Right atrium auricular region (tissue), 2 donors: ENCODE data around the gene FAF1. TPM values are rescaled to one million over a fixed set of nuclear protein-coding genes. Genes with fewer than 3 reads are reported as not detected.

ENCODE experiments used
- DNase-seq: peaks from one replicate; pipeline ENCODE4 v3.0.0-alpha.2; 2019; ENCODE audit warnings: low spot score
- H3K27ac ChIP-seq, 2 donors: fragments of 200-600 bp; sonication (generic); 1 replicate in 1 of 2; 2 replicates in 1 of 2; pipeline ENCODE4 v1.5.1; 2016 to 2019
- H3K27me3 ChIP-seq, 2 donors: fragments of 200-600 bp; sonication (generic); one replicate each; pipeline versions ENCODE4 v1.5.1 to v1.6.0; 2017 to 2019
- H3K36me3 ChIP-seq: fragments of 200-600 bp; sonication (generic); one replicate; pipeline ENCODE4 v1.5.1; 2016
- H3K4me1 ChIP-seq, 2 donors: fragments of 200-600 bp; sonication (generic); one replicate each; pipeline versions ENCODE4 v1.5.1 to v1.6.0; 2017 to 2019
- H3K4me3 ChIP-seq, 2 donors: fragments of 200-600 bp; sonication (generic); 1 replicate in 1 of 2; 2 replicates in 1 of 2; pipeline ENCODE4 v1.5.1; 2017 to 2019; ENCODE audit warnings: mild to moderate bottlenecking in 1 of 2, moderate library complexity in 1 of 2
- H3K9me3 ChIP-seq, 2 donors: fragments of 200-600 bp; sonication (generic); one replicate each; pipeline ENCODE4 v1.5.1; 2019
- total RNA-seq, 2 donors: library from RNA; depleted of rRNA; stranded (reverse); fragments of >200 nt; gene quantifications; one replicate each; pipeline ENCODE4 v1.1.0, GENCODE V29; 2016
- TF ChIP-seq, protein P1 (sequence below), 2 donors: fragments of 200-600 bp; sonication (generic); IDR thresholded peaks; one replicate each; pipeline ENCODE4 v1.5.1; 2019; ENCODE audit warnings: antibody characterized with exemption in 2 of 2

Gene FAF1
- total RNA-seq, 2 donors from 2014 or later: 36.1 to 68.8 TPM

GRCh38 chr1:50972766-50973165, 12.7 kb upstream of the FAF1 start:
- Histone ChIP-seq H3K27me3 (no peaks in the 10 kb centered on the region), H3K4me3 (peak overlapping the region in 1 of 2 donors; percentile 91), H3K27ac (peak overlapping the region; percentile 99 to 100), H3K4me1 (peaks cover 0 to 8% of the 10 kb centered on the region in 2 donors), H3K9me3 (no peaks in the 10 kb centered on the region), H3K36me3 (no peaks in the 10 kb centered on the region)
- no peak for DNase-seq
- TF ChIP-seq, protein P1, sequence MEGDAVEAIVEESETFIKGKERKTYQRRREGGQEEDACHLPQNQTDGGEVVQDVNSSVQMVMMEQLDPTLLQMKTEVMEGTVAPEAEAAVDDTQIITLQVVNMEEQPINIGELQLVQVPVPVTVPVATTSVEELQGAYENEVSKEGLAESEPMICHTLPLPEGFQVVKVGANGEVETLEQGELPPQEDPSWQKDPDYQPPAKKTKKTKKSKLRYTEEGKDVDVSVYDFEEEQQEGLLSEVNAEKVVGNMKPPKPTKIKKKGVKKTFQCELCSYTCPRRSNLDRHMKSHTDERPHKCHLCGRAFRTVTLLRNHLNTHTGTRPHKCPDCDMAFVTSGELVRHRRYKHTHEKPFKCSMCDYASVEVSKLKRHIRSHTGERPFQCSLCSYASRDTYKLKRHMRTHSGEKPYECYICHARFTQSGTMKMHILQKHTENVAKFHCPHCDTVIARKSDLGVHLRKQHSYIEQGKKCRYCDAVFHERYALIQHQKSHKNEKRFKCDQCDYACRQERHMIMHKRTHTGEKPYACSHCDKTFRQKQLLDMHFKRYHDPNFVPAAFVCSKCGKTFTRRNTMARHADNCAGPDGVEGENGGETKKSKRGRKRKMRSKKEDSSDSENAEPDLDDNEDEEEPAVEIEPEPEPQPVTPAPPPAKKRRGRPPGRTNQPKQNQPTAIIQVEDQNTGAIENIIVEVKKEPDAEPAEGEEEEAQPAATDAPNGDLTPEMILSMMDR (IDR thresholded peaks at IDR 0.05): no peak

GRCh38 chr1:50971748-50972305, 11.8 kb upstream of the FAF1 start:
- TF ChIP-seq, protein P1 (IDR thresholded peaks at IDR 0.05): no peak
- peak overlapping the region; percentile 89 to 91 for H3K4me3 ChIP-seq
- DNase-seq: no peak
- H3K36me3 ChIP-seq: no peaks in the 10 kb centered on the region
- H3K27ac ChIP-seq: peak overlapping the region; percentile 99 to 100
- no peaks in the 10 kb centered on the region for H3K27me3 ChIP-seq
- no peaks in the 10 kb centered on the region for H3K9me3 ChIP-seq
- peaks cover 0 to 17% of the 10 kb centered on the region in 2 donors for H3K4me1 ChIP-seq

DNA sequence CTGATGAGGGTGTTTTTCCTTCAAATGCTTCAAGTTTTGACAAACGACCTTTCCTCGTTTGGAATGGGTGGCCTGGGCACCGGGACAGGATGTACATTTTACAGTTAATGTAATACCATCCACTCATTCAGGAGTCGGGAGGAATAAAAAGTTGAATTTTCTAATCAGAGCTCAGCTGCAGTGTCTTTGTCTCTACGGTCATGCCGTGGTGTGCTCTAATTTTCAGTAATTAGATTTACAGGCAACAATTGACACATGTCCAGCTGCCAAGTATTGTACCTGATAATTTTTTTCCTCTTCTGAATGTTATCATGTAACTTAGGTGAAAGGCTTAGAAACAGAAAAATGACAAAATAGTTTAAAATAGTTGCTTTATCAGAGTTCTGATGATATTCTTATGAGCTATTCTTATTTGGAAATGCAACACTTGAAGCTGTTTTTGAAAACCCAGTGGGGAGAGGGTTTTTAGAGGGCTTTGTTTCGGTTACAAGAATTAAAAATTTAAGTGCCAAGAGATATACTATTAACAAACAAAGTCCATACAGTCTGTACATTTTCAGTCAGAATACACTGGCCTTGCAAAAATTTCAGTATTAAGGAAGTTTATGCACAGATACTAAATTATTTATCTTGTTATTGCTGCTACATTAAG, 11.0 kb upstream of the FAF1 start:
- no peak for DNase-seq
- TF ChIP-seq, protein P1 (IDR thresholded peaks at IDR 0.05): no peak
- no peaks in the 10 kb centered on the region for H3K36me3 ChIP-seq
- H3K4me1 ChIP-seq: peaks cover 0 to 15% of the 10 kb centered on the region in 2 donors
- H3K27me3 ChIP-seq: no peaks in the 10 kb centered on the region
- H3K27ac ChIP-seq: peak overlapping the region; percentile 99 to 100
- H3K9me3 ChIP-seq: no peaks in the 10 kb centered on the region
- H3K4me3 ChIP-seq: peak overlapping the region; percentile 89 to 91

- no peaks in the 10 kb centered on the region for H3K9me3 ChIP-seq
- peak overlapping the region; percentile 99 to 100 for H3K27ac ChIP-seq
- H3K4me1 ChIP-seq: peaks cover 0 to 15% of the 10 kb centered on the region in 2 donors
- H3K36me3 ChIP-seq: no peaks in the 10 kb centered on the region
- no peaks in the 10 kb centered on the region for H3K27me3 ChIP-seq
- TF ChIP-seq, protein P1 (IDR thresholded peaks at IDR 0.05): no peak
- H3K4me3 ChIP-seq: peak overlapping the region; percentile 89 to 91
- DNase-seq: no peak
Observed at GRCh38 chr1:50970509-50970887, 10.4 kb upstream of the FAF1 start.

- peaks cover 0 to 15% of the 10 kb centered on the region in 2 donors for H3K4me1 ChIP-seq
- no peaks in the 10 kb centered on the region for H3K27me3 ChIP-seq
- H3K4me3 ChIP-seq: peak within 1 kb of the TSS; percentile 89 to 91
- TF ChIP-seq, protein P1 (IDR thresholded peaks at IDR 0.05): no peak
- peak within 1 kb of the TSS; percentile 99 to 100 for H3K27ac ChIP-seq
- H3K36me3 ChIP-seq: no peaks in the 10 kb centered on the region
- peak; percentile 89 for DNase-seq
- no peaks in the 10 kb centered on the region for H3K9me3 ChIP-seq
Observed at GRCh38 chr1:50969611-50970508, 9.8 kb upstream of the FAF1 start, which contains the start of gene CDKN2C. Gene CDKN2C, plus strand, starts transcription at chr1:50970245. Its CDS starts 124 bp downstream, at chr1:50970369.
